ENCODE data around the gene ABHD12.

The ABHD12 gene

DNA sequence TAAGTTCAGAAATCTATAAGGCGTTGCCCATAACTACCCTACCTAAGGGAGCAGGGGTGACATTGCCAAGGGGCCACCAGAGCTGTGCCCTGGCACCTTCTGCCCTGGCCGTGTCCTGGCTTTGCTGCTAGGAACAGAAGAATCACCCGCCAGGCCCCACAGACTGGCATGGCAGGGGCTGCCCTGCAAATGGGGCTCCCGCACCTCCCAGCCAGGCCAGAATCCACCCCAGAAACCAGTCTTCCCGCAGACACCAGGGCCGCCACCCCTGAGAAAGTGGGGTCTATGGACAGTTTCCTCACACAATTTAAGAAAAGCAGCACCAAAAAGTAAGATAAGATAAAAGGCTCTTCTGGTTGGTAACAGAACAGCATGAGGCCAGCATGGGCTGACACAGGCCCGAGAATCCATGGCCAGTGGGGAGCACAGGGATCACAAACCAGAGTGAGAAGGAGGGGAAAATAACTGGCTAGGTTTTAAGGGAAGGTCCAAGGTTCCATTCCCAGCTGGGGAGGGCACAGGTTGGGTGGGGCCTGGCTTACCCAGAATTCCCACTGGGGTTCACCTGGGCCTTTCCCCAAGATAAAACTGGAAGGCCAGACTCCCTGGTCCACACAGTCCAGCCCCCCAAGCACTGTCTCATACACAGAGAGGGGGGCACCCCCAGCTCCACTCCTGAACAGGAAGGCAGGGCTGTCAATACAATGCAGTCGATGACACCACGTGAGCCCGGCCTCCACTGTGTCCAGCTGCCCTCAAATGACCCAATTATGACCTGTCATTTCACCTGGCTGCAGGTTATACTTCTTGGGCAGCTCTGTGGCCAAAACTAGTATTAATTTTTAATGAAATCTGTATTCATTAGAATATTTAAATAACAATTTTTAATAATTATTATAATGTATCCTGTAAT is 83.4 kb downstream of the ABHD12 start:
- no peak for DNase-seq (ENCODE audit: low spot score)

GRCh38 chr20:25304025-25304549 is 86.5 kb downstream of the ABHD12 start:
- DNase-seq (ENCODE audit: low spot score) = no peak

- no peak for DNase-seq (ENCODE audit: low spot score)
These were observed 87.2 kb downstream of the ABHD12 start for GRCh38 chr20:25303292-25304024.

GRCh38 chr20:25302596-25302995 is 88.0 kb downstream of the ABHD12 start:
- no peak for DNase-seq (ENCODE audit: low spot score)

DNA sequence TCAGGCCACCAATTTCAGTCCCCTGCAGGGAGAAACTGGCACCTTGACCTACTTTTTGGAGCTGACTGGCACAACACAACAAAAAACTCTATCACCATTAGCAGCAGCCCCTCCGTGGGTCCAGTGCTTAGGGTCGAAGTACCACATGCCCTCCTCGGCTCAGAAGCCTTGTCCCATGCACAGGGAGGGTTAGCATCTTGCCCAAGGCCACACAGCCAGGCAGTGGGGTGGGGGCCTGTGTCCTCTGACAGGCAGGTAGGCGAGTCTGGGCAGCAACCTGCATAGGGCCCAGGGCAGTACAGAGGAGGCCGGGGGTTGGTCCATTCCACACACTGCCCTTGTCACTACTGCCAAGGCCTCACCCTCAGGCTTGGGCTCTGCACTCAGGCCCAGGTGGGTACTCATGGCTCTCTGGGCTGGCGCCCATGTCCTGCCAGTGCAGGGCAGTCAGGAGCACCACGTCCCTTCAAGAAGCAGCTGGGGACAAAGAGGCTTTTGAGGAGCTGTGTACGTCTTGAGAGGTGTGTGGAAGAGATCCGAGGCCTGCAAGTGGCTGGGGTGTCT is 89.2 kb downstream of the ABHD12 start:
- DNase-seq (ENCODE audit: low spot score) = no peak

DNA sequence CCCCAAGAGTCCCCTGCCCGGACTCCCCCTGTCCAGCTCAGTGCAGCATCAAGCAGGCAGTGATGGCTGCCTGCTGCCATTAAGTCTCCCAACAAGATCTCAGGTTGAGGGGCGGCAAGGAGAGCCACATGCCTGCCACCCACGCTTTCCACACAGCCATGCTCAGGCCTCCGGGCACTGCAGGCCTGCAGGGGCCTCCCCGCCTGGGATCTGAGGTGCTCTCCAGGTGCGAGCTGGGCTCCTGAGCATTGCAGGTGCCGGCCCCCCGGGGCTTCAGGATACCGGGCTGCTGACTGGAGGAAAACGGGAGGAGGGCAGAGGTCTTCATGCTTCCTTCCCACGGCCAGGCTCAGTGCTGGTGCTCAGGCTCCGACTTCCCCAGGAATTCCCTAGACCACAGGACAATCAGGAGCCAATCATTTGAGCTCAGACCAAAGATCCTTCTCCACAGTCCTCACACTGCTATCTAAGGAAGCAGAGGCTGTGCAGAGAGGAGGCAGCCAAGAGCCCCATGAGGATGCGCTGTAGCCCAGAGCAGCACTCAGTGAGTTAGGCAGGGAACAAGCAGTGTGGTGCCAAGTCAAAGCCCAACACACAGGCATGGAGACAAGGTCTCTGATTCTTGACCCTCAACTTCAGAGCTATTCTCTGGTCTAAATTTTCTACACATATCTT is 90.0 kb downstream of the ABHD12 start:
- DNase-seq (ENCODE audit: low spot score) = no peak

GRCh38 chr20:25299806-25300205 is 90.8 kb downstream of the ABHD12 start:
- DNase-seq (ENCODE audit: low spot score) = no peak

DNA sequence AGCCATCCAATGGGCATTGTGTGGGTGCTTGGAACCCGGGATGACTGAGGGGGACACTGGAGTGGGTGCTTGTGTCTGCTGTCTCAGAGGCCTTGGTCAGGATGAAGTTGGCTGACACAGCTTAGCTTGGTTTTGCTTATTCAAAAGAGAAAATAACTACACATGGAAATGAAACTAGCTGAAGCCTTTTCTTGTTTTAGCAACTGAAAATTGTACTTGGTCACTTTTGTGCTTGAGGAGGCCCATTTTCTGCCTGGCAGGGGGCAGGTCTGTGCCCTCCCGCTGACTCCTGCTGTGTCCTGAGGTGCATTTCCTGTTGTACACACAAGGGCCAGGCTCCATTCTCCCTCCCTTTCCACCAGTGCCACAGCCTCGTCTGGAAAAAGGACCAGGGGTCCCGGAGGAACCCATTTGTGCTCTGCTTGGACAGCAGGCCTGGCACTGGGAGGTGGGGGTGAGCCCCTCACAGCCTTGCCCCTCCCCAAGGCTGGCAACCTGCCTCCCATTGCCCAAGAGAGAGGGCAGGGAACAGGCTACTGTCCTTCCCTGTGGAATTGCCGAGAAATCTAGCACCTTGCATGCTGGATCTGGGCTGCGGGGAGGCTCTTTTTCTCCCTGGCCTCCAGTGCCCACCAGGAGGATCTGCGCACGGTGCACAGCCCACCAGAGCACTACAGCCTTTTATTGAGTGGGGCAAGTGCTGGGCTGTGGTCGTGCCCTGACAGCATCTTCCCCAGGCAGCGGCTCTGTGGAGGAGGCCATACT is 93.3 kb downstream of the ABHD12 start:
- DNase-seq (ENCODE audit: low spot score) = no peak

DNA sequence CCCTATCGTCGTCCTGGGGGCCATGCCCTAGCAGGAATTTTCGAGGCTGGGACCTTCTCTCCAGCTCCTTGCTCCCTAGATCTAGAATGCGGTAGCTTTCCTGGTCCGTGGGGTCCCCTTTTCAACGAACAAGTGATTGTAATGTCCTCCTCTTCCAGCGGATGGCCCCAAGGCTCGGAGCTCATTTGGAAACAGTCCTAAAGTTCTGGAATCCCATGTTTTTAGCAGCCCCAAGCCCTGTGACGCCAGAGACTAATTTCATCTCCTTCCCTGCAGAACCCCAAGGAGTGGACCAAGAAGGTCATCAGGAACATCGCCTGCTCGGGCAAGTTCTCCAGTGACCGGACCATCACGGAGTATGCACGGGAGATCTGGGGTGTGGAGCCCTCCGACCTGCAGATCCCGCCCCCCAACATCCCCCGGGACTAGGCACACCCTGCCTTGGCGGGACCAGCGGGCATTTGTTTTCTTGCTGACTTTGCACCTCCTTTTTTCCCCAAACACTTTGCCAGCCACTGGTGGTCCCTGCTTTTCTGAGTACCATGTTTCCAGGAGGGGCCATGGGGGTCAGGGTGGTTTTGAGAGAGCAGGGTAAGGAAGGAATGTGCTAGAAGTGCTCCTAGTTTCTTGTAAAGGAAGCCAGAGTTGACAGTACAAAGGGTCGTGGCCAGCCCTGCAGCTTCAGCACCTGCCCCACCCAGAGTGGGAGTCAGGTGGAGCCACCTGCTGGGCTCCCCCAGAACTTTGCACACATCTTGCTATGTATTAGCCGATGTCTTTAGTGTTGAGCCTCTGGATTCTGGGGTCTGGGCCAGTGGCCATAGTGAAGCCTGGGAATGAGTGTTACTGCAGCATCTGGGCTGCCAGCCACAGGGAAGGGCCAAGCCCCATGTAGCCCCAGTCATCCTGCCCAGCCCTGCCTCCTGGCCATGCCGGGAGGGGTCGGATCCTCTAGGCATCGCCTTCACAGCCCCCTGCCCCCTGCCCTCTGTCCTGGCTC is 94.2 kb downstream of the ABHD12 start:
- no peak for DNase-seq (ENCODE audit: low spot score)

GRCh38 chr20:25295386-25296093 is 95.1 kb downstream of the ABHD12 start:
- no peak for DNase-seq (ENCODE audit: low spot score)

DNA sequence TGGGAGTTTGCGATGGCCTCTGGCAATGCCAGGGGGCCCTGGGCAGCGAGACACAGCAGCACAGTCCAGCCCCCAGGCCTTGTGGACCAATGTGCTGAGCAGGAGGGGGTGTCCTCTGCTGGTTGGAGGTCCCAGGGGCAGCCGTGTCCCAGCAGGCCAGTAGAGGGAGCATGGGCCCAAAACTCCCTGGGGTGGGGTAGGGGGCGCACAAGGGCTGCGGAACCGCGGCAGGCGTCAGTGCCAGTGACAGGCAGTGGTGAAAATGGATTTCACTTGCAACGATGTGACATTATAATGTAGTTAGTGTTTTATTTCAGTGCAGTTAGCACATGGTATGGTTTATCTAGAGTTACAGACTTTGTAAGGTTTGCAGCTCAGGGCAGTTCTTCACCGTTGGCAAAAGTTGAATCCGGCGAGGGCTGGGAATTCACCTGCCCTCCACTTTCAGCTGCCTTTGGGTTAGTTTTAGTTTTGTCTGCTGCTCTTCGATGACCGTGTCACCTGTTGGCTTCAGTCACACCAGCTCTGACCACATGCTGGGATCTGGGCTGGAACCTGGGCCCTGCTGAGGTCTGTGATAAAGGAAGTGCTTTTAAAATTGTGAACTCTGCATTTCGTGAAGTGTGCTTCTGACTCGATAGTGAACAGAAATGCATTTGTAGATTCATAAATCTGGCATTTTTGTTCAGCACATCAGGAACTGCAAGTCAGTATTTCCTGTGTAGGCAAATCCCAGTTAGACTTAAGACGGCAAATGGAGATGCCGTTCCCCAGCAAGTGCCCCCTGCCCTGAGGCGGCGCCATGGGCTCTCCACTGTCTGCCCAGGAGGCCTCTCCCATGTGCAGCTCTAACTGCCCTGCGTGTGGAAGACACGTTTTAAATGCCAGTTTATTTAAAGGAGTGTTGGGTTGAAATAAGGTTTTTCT is 95.9 kb downstream of the ABHD12 start:
- no peak for DNase-seq (ENCODE audit: low spot score)

GRCh38 chr20:25293910-25294458 is 96.7 kb downstream of the ABHD12 start:
- no peak for DNase-seq (ENCODE audit: low spot score)

DNA sequence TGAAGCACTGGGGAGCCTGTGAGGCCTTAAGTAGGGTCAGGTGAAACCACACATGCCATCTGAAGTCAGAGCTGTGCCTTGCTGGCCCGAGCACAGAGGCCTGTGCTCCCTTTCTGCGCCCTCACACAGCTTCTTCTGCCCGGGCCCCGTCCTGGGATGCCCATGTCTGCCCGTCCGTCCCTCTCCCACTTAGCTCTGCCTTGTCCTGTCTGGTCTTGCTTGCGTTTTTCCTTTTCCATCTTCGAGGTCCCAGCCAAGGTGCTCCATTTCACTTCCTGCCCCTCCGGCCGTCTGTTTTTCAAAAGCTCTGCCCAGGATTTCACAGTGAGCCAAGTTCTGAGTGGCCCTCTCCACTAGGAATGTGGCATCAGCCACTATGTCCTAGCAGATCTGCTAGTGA is 97.1 kb downstream of the ABHD12 start:
- DNase-seq (ENCODE audit: low spot score) = no peak

- no peak for DNase-seq (ENCODE audit: low spot score)
These were observed 98.3 kb downstream of the ABHD12 start for GRCh38 chr20:25292176-25292891.

DNA sequence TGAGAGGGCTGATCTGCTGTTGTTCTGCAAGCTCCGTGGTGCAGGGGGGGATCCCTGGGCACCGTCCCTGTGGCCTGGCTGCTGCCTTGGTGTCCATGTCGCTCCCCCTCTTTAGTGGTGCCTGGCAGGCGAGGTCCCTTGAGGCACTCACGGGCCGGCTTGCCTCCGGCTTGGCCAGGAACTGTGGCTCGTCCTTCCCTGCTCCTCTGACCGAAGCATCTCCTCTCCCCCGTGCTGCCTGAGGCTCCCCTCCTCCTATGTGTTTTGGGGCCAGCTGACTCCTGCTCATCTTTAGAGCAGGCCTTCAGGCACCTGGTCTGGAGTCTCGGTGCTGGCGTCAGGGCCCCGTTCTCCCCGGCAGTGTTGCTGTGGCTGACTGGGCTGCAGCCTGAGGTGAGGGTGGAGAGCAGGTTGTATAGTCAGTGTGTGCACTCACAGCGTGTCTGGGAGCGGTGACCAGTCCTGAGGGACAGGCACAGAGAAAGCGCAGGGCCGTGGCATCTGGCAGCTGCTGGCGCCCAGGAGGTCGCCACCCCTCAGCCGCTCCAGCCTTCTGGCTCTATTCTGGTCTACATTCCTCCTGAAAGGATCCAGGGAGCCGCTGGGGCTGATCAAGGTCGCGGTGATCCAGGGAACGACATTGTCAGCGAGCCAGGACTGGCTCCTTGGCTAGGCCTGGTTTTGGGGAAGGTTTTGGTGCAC is 99.1 kb downstream of the ABHD12 start:
- DNase-seq (ENCODE audit: low spot score) = no peak

GRCh38 chr20:25290646-25291431 is 99.8 kb downstream of the ABHD12 start:
- DNase-seq (ENCODE audit: low spot score) = no peak
